Effector memory CD4-positive, alpha-beta T cell (primary cell): Measurements from ENCODE around the gene SLC38A9.

ENCODE experiments used
- DNase-seq, 3 donors: peaks; one replicate each; pipeline ENCODE4 v3.0.0-alpha.2; 2020
- H3K27ac ChIP-seq: 2 replicates; pipeline ENCODE4 v1.7.0; 2013; ENCODE audit warnings: mild to moderate bottlenecking, low read length, moderate library complexity; ENCODE audit not compliant: insufficient read depth, poor library complexity, severe bottlenecking
- H3K27me3 ChIP-seq: replicated peaks from 2 replicates; pipeline ENCODE4 v1.7.0; 2013; ENCODE audit warnings: mild to moderate bottlenecking, low read length; ENCODE audit not compliant: insufficient read depth, control insufficient read depth, poor library complexity, severe bottlenecking
- H3K36me3 ChIP-seq: 2 replicates; pipeline ENCODE4 v1.7.0; 2013; ENCODE audit warnings: mild to moderate bottlenecking, low read length, moderate library complexity; ENCODE audit not compliant: control insufficient read depth, insufficient read depth
- H3K4me1 ChIP-seq: 2 replicates; pipeline ENCODE4 v1.7.0; 2013; ENCODE audit warnings: low read length, mild to moderate bottlenecking; ENCODE audit not compliant: control insufficient read depth, insufficient read depth, poor library complexity, severe bottlenecking
- H3K4me3 ChIP-seq: 2 replicates; pipeline ENCODE4 v1.7.0; 2013; ENCODE audit warnings: low read length, low read depth, mild to moderate bottlenecking; ENCODE audit not compliant: insufficient read depth, poor library complexity, severe bottlenecking
- H3K9me3 ChIP-seq: 2 replicates; pipeline ENCODE4 v1.7.0; 2013; ENCODE audit warnings: mild to moderate bottlenecking, low read length, moderate library complexity; ENCODE audit not compliant: control insufficient read depth

SLC38A9 gene

DNA sequence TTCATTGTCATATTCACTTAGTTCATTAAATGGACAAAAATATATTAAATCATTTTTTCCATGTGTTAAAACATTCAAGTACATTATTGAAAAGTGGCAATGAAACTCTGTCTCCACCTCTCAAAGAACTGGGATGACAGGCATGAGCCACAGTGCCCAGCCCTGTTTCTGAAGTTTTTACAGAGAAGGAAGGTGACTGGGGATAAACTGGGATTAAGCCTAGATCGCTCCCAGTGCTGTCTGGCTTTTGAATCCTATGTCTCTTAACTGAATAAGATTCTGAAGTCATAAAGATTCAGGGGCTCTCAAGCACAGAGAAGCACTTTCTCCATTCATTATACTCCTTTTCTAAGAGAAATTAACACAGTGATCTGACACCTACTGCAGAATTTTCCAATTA, 88.3 kb downstream of the SLC38A9 start:
- Histone ChIP-seq H3K27me3 (no peaks in the 10 kb centered on the region), H3K36me3 (no peaks in the 10 kb centered on the region), H3K4me1 (no peaks in the 10 kb centered on the region), H3K4me3 (no peak overlapping the region), H3K9me3 (no peaks in the 10 kb centered on the region), H3K27ac (no peak overlapping the region)
- DNase-seq, result no peak

- Histone ChIP-seq H3K27me3 (no peaks in the 10 kb centered on the region), H3K9me3 (no peaks in the 10 kb centered on the region), H3K4me1 (no peaks in the 10 kb centered on the region), H3K4me3 (no peak overlapping the region), H3K27ac (no peak overlapping the region), H3K36me3 (no peaks in the 10 kb centered on the region)
- DNase-seq, result no peak
Observed at GRCh38 chr5:55622460-55622859, 89.7 kb downstream of the SLC38A9 start.

DNA sequence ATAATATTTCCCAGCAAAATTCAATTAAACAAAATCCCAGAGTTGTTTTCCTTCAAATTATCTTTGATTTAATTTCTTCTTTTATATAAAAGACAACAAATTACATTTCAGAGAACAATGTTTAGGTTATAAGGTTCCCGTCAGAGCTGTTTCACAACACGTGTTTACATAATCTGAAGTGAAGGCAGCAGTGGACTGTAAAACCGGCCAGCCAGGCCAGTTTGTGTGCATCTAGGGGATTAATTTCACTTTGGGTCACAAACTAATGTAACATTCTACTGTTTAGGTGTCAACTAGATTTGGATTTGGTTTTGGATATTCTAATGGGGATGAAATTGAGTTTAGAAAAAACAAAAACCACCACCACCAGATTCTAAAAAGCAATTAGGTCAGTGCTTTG, 90.9 kb downstream of the SLC38A9 start:
- no peak overlapping the region for H3K4me3 ChIP-seq
- no peaks in the 10 kb centered on the region for H3K36me3 ChIP-seq
- H3K27me3 ChIP-seq, result no peaks in the 10 kb centered on the region
- no peak overlapping the region for H3K27ac ChIP-seq
- DNase-seq, result no peak
- H3K4me1 ChIP-seq, result no peaks in the 10 kb centered on the region
- no peaks in the 10 kb centered on the region for H3K9me3 ChIP-seq

DNA sequence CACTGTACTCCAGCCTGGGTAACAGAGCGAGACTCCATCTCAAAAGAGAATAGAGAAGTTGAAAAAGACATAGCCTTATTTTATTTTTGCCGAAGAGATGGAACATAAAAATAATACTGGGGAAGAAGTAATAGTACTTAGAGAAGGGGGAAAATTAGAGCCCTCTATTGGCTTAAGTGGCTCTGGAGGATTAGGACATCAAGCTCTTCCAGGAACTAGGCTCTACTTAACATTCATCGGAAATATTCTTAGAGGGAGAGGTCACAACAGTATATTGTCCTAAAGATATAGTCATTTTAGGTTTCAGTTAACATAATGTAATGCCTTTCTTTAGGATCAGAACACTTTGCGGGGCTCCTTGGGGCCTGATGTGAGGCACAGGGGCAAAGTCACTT, 91.4 kb downstream of the SLC38A9 start:
- no peak for DNase-seq

DNA sequence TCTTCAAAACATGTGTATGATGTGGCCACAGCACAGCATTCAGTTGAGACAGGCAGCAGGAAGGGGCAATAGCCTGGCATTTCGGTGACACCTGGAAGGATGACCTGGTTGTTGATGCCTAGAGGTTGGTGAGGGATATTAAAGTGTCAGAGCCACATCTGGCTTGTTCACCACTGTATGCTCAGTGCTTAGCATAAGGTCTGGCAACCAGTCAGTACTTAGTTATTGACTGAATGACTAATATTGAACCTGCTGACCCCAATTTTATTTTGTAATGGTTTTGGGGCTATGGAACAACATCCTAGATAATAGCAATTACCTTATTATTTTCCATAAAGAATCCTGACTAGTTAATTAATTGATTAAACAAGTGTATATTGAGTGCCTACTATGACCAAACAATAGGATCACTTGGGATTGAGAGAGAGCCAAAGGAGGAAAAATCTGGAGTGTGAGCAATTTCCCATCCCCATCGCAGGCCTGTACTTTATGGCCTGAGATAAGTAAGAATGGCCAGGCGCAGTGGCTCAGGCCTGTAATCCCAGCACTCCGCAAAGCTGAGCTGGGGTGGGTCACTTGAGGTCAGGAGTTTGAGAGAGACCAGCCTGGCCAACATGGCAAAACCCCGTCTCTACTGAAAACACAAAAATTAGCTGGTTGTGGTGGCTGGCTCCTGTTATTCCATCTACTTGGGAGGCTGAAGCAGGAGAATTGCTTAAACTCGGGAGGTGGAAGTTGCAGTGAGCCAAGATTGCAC, 91.9 kb downstream of the SLC38A9 start:
- no peak for DNase-seq
- no peaks in the 10 kb centered on the region for H3K36me3 ChIP-seq
- no peaks in the 10 kb centered on the region for H3K9me3 ChIP-seq
- H3K4me3 ChIP-seq, result no peak overlapping the region
- H3K4me1 ChIP-seq, result no peaks in the 10 kb centered on the region
- no peak overlapping the region for H3K27ac ChIP-seq
- H3K27me3 ChIP-seq, result no peaks in the 10 kb centered on the region

More for the DNA sequence above, 91.4 kb downstream of the SLC38A9 start:
- Histone ChIP-seq H3K36me3 (no peaks in the 10 kb centered on the region), H3K4me1 (no peaks in the 10 kb centered on the region), H3K27me3 (no peaks in the 10 kb centered on the region), H3K27ac (no peak overlapping the region), H3K4me3 (no peak overlapping the region), H3K9me3 (no peaks in the 10 kb centered on the region)

- Histone ChIP-seq H3K4me3 (no peak overlapping the region), H3K4me1 (no peaks in the 10 kb centered on the region), H3K27ac (no peak overlapping the region), H3K9me3 (no peaks in the 10 kb centered on the region), H3K27me3 (no peaks in the 10 kb centered on the region), H3K36me3 (no peaks in the 10 kb centered on the region)
- no peak for DNase-seq
Observed at GRCh38 chr5:55618318-55618717, 93.8 kb downstream of the SLC38A9 start.

DNA sequence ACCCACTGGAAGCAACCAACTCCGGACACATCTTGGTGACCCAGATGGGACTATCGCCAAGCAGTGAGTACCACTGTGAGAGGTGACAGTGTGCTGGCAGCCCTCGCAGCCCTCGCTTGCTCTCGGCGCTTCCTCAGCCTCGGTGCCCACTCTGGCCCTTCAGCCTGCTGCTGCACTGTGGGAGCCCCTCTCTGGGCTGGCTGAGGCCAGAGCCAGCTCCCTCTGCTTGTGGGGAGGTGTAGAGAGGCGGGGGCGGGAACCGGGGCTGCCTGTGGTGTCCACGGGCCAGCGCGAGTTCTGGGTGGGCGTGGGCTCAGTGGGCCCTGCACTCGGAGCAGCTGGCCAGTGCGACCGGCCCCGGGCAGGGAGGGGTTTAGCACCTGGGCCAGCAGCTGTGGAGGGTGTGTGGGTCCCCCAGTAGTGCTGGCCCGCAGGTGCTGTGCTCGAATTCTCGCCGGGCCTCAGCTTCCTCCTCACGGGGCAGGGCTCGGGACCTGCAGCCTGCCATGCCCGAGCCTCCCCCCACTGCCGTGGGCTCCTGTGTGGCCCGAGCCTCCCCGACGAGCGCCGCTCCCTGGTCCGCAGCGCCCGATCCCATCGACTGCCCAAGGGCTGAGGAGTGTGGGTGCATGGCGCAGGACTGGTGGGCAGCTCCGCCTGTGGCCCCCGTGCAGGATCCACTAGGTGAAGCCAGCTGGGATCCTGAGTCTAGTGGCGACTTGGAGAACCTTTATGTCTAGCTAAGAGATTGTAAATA, 98.8 kb downstream of the SLC38A9 start:
- no peak for DNase-seq
- H3K27me3 ChIP-seq, result no peaks in the 10 kb centered on the region
- H3K27ac ChIP-seq, result no peak overlapping the region
- no peaks in the 10 kb centered on the region for H3K4me1 ChIP-seq
- H3K4me3 ChIP-seq, result no peak overlapping the region
- no peaks in the 10 kb centered on the region for H3K36me3 ChIP-seq
- no peaks in the 10 kb centered on the region for H3K9me3 ChIP-seq

- H3K36me3 ChIP-seq, result no peaks in the 10 kb centered on the region
- H3K4me1 ChIP-seq, result no peaks in the 10 kb centered on the region
- no peak for DNase-seq
- H3K27me3 ChIP-seq, result no peaks in the 10 kb centered on the region
- H3K9me3 ChIP-seq, result no peaks in the 10 kb centered on the region
- H3K4me3 ChIP-seq, result no peak overlapping the region
- no peak overlapping the region for H3K27ac ChIP-seq
Observed at GRCh38 chr5:55610542-55610941, 101.6 kb downstream of the SLC38A9 start.

- no peak for DNase-seq
- Histone ChIP-seq H3K27me3 (no peaks in the 10 kb centered on the region), H3K27ac (no peak overlapping the region), H3K4me1 (no peaks in the 10 kb centered on the region), H3K4me3 (no peak overlapping the region), H3K36me3 (no peaks in the 10 kb centered on the region), H3K9me3 (no peaks in the 10 kb centered on the region)
Observed at GRCh38 chr5:55609413-55609812, 102.7 kb downstream of the SLC38A9 start.

GRCh38 chr5:55608595-55609349, 103.4 kb downstream of the SLC38A9 start:
- Histone ChIP-seq H3K4me3 (no peak overlapping the region), H3K4me1 (no peaks in the 10 kb centered on the region), H3K27ac (no peak overlapping the region), H3K27me3 (no peaks in the 10 kb centered on the region), H3K36me3 (no peaks in the 10 kb centered on the region), H3K9me3 (no peaks in the 10 kb centered on the region)
- no peak for DNase-seq
